CD14-positive monocyte (primary cell): Measurements from ENCODE around the gene SRD5A2. TPM values are rescaled to one million over a fixed set of nuclear protein-coding genes. Genes with fewer than 3 reads are reported as not detected.

Experiments
- DNase-seq, 3 donors: peaks; one replicate each; pipeline ENCODE4 v3.0.0-alpha.2; 2011 to 2022
- H2AFZ ChIP-seq: 2 replicates; pipeline ENCODE4 v1.6.0; 2012; ENCODE audit warnings: mild to moderate bottlenecking, low read depth, low read length, inconsistent platforms; ENCODE audit not compliant: insufficient read depth, poor library complexity, severe bottlenecking
- H3K27ac ChIP-seq, 2 donors: 1 replicate in 1 of 2; 2 replicates in 1 of 2; pipeline ENCODE4 v1.5.1; 2012 to 2013; ENCODE audit warnings: low read length in 2 of 2, control low read depth in 1 of 2, inconsistent platforms in 1 of 2, low read depth in 1 of 2, mild to moderate bottlenecking in 1 of 2
- H3K27me3 ChIP-seq, 2 donors: one replicate each; pipeline versions ENCODE4 v1.6.0 to v1.6.1; 2011 to 2013; ENCODE audit warnings: low read length in 2 of 2; ENCODE audit not compliant: control insufficient read depth in 2 of 2, insufficient read depth in 2 of 2
- H3K36me3 ChIP-seq, 2 donors: replicated peaks in 1 of 2; 1 replicate in 1 of 2; 2 replicates in 1 of 2; pipeline versions ENCODE4 v1.5.1 to v1.6.1; 2012 to 2013; ENCODE audit warnings: low read length in 2 of 2, control low read depth in 1 of 2, inconsistent platforms in 1 of 2, mild to moderate bottlenecking in 1 of 2; ENCODE audit not compliant: insufficient read depth in 2 of 2, control insufficient read depth in 1 of 2
- H3K4me1 ChIP-seq, 2 donors: 1 replicate in 1 of 2; 2 replicates in 1 of 2; pipeline versions ENCODE4 v1.5.1 to v1.6.1; 2012 to 2013; ENCODE audit warnings: low read length in 2 of 2, control low read depth in 1 of 2, inconsistent platforms in 1 of 2, mild to moderate bottlenecking in 1 of 2, moderate library complexity in 1 of 2; ENCODE audit not compliant: insufficient read depth in 2 of 2, control insufficient read depth in 1 of 2
- H3K4me2 ChIP-seq: replicated peaks from 2 replicates; pipeline ENCODE3; 2012; ENCODE audit warnings: low read length, moderate library complexity, mild to moderate bottlenecking; ENCODE audit not compliant: poor library complexity, severe bottlenecking; ENCODE audit errors: extremely low read depth
- H3K4me3 ChIP-seq, 3 experiments: fragments of 200-600 bp in 1 of 3; sonication (generic) in 1 of 3; replicated peaks in 1 of 3; 1 replicate in 2 of 3; 2 replicates in 1 of 3; pipeline ENCODE4 v1.5.1; 2011 to 2013; ENCODE audit warnings: low read length in 3 of 3, mild to moderate bottlenecking in 3 of 3, control low read depth in 2 of 3, low read depth in 2 of 3, inconsistent platforms in 1 of 3, moderate library complexity in 1 of 3
- H3K79me2 ChIP-seq: 2 replicates; pipeline ENCODE4 v1.6.0; 2012; ENCODE audit warnings: mild to moderate bottlenecking, control low read depth, inconsistent platforms, low read length, moderate library complexity; ENCODE audit not compliant: insufficient read depth
- H3K9ac ChIP-seq: 2 replicates; pipeline ENCODE4 v1.6.0; 2017; ENCODE audit warnings: low read length, mild to moderate bottlenecking; ENCODE audit not compliant: insufficient read depth, poor library complexity, severe bottlenecking
- H3K9me3 ChIP-seq, 2 donors: replicated peaks in 1 of 2; 1 replicate in 1 of 2; 2 replicates in 1 of 2; pipeline versions ENCODE4 v1.5.1 to v1.6.1; 2012 to 2013; ENCODE audit warnings: low read length in 2 of 2, control low read depth in 1 of 2; ENCODE audit not compliant: control insufficient read depth in 1 of 2, insufficient read depth in 1 of 2
- H4K20me1 ChIP-seq: 2 replicates; pipeline ENCODE4 v1.6.0; 2012; ENCODE audit warnings: mild to moderate bottlenecking, low read length, control low read depth, moderate library complexity; ENCODE audit not compliant: insufficient read depth
- H3K27ac Mint-ChIP-seq, 7 donors: one replicate each; pipeline ENCODE4 v1.8.0; 2020; ENCODE audit warnings: mild to moderate bottlenecking in 7 of 7, mixed read lengths in 7 of 7, moderate library complexity in 6 of 7, inconsistent platforms in 2 of 7
- H3K27me3 Mint-ChIP-seq, 3 donors: one replicate each; pipeline ENCODE4 v1.8.0; 2021 to 2022; ENCODE audit warnings: low read depth in 3 of 3, mild to moderate bottlenecking in 3 of 3, mixed read lengths in 3 of 3, moderate library complexity in 3 of 3, inconsistent platforms in 1 of 3
- H3K36me3 Mint-ChIP-seq, 2 donors: one replicate each; pipeline ENCODE4 v1.8.0; 2020; ENCODE audit warnings: mixed read lengths in 2 of 2, inconsistent platforms in 1 of 2, mild to moderate bottlenecking in 1 of 2
- H3K4me1 Mint-ChIP-seq: one replicate; pipeline ENCODE4 v1.8.0; 2020; ENCODE audit warnings: mild to moderate bottlenecking, mixed read lengths
- H3K4me3 Mint-ChIP-seq, 2 donors: one replicate each; pipeline ENCODE4 v1.8.0; 2020; ENCODE audit warnings: mild to moderate bottlenecking in 2 of 2, mixed read lengths in 2 of 2, moderate library complexity in 1 of 2
- H3K9me3 Mint-ChIP-seq, 7 donors: one replicate each; pipeline ENCODE4 v1.8.0; 2020 to 2022; ENCODE audit warnings: mixed read lengths in 7 of 7, mild to moderate bottlenecking in 6 of 7, moderate library complexity in 6 of 7, inconsistent platforms in 2 of 7
- CTCF ChIP-seq: fragments of 200-600 bp; IDR thresholded peaks from one replicate; pipeline ENCODE4 v1.8.0; 2022; ENCODE audit warnings: antibody characterized with exemption, mild to moderate bottlenecking
- WGBS: methylation state at CpG from one replicate; pipeline ENCODE4 v1.1.5; 2013; ENCODE audit warnings: missing lambda C conversion rate; ENCODE audit not compliant: insufficient coverage; 5-methylcytosine and 5-hydroxymethylcytosine counted together
- intact Hi-C, 2 donors: fragments of 100-400 bp; cut with micrococcal nuclease; formaldehyde crosslinking; loops; one replicate each; pipeline versions ENCODE4 v1.15.0 to v1.15.1; 2023
- polyA plus RNA-seq, 3 donors: library from polyadenylated mRNA; depleted of rRNA in 1 of 3; unstranded in 2 of 3; stranded (reverse) in 1 of 3; fragments of 300-500 nt in 2 of 3; fragments of >200 nt in 1 of 3; fragmentation: Illumina TruSeq in 2 of 3; gene quantifications; 1 replicate in 2 of 3; 2 replicates in 1 of 3; pipeline ENCODE4 v1.2.3, GENCODE V29; 2012 to 2021

The SRD5A2 gene
- polyA plus RNA-seq, 3 donors: not detected

GRCh38 chr2:31523871-31524492 is 56.8 kb downstream of the SRD5A2 start:
- Histone ChIP-seq H3K36me3 (no peaks in the 10 kb centered on the region), H3K27me3 (no peaks in the 10 kb centered on the region), H3K9ac (no peak overlapping the region), H3K4me2 (no peak overlapping the region), H3K4me3 (no peak overlapping the region), H3K79me2 (no peaks in the 10 kb centered on the region), H3K27ac (no peak overlapping the region), H2AFZ (no peak overlapping the region), H4K20me1 (no peaks in the 10 kb centered on the region), H3K4me1 (no peaks in the 10 kb centered on the region), H3K9me3 (no peaks in the 10 kb centered on the region)
- intact Hi-C loops: loop anchor here in 1 of 2 donors (5.0 kb wide), 1 partner anchor 812 kb away; no protein-coding TSS in a partner anchor
- H3K4me1 Mint-ChIP-seq: no peaks in the 10 kb centered on the region
- peak; percentile 9 to 47 (median 23) for DNase-seq
- no peak overlapping the region for H3K4me3 Mint-ChIP-seq
- TF ChIP-seq CTCF: peak; percentile 85
- WGBS: no CpG with 5 or more reads among the region's 8 CpGs
- peaks cover 1 to 7% (median 4%) of the 10 kb centered on the region in 3 donors for H3K27me3 Mint-ChIP-seq
- no peaks in the 10 kb centered on the region for H3K36me3 Mint-ChIP-seq
- no peak overlapping the region for H3K27ac Mint-ChIP-seq
- no peaks in the 10 kb centered on the region for H3K9me3 Mint-ChIP-seq

- H3K27ac Mint-ChIP-seq: no peak overlapping the region
- Histone ChIP-seq H3K36me3 (no peaks in the 10 kb centered on the region), H3K4me2 (no peak overlapping the region), H3K4me3 (no peak overlapping the region), H3K4me1 (no peaks in the 10 kb centered on the region), H4K20me1 (no peaks in the 10 kb centered on the region), H2AFZ (no peak overlapping the region), H3K9me3 (no peaks in the 10 kb centered on the region), H3K27me3 (no peaks in the 10 kb centered on the region), H3K79me2 (no peaks in the 10 kb centered on the region), H3K27ac (no peak overlapping the region), H3K9ac (no peak overlapping the region)
- DNase-seq: no peak
- WGBS: 100% methylated on average over 1 of the region's 4 CpGs
- intact Hi-C loops: loop anchor here in 1 of 2 donors (5.0 kb wide), 1 partner anchor 810 kb away; no protein-coding TSS in a partner anchor
- TF ChIP-seq CTCF: no peak
- H3K36me3 Mint-ChIP-seq: no peaks in the 10 kb centered on the region
- H3K27me3 Mint-ChIP-seq: peaks cover 4 to 11% (median 4%) of the 10 kb centered on the region in 3 donors
- H3K4me1 Mint-ChIP-seq: no peaks in the 10 kb centered on the region
- H3K9me3 Mint-ChIP-seq: no peaks in the 10 kb centered on the region
- no peak overlapping the region for H3K4me3 Mint-ChIP-seq
These were observed 58.0 kb downstream of the SRD5A2 start for GRCh38 chr2:31522786-31523185.
